NCI-H1930 (cell line): ENCODE results near the gene MCOLN1.

Experiments used
- DNase-seq, 2 experiments: peaks; one replicate each; lab custom pipeline; 2025; lab: John Stamatoyannopoulos, UW

Gene MCOLN1

GRCh38 chr19:7522072-7522922 is at the start of gene MCOLN1:
Gene MCOLN1 (plus strand): TSS chr19:7522624. CDS start chr19:7522751, 127 bp downstream.
- DNase-seq: peak; percentile 87 to 95

- no peak for DNase-seq
Observed at GRCh38 chr19:7475665-7476064, 46.8 kb upstream of the MCOLN1 start.

- no peak for DNase-seq
Observed at GRCh38 chr19:7476241-7476640, 46.2 kb upstream of the MCOLN1 start.

- DNase-seq: no peak
Observed at GRCh38 chr19:7476777-7477494, 45.5 kb upstream of the MCOLN1 start.

- DNase-seq: no peak
Observed at GRCh38 chr19:7477758-7478157, 44.7 kb upstream of the MCOLN1 start.

- DNase-seq: no peak
Observed at GRCh38 chr19:7478173-7478842, 44.1 kb upstream of the MCOLN1 start.

- no peak for DNase-seq
Observed at GRCh38 chr19:7478843-7479227, 43.6 kb upstream of the MCOLN1 start.

GRCh38 chr19:7480222-7480969 is 42.0 kb upstream of the MCOLN1 start:
- no peak for DNase-seq

- no peak for DNase-seq
Observed at GRCh38 chr19:7480970-7481255, 41.5 kb upstream of the MCOLN1 start.

- DNase-seq: no peak
Observed at GRCh38 chr19:7482584-7483439, 39.6 kb upstream of the MCOLN1 start.

- DNase-seq: no peak
Observed at GRCh38 chr19:7483720-7484201, 38.7 kb upstream of the MCOLN1 start.

- DNase-seq: no peak
Observed at GRCh38 chr19:7486923-7487322, 35.5 kb upstream of the MCOLN1 start.

- DNase-seq: peak; percentile 87 to 91
Observed at GRCh38 chr19:7488736-7489353, 33.6 kb upstream of the MCOLN1 start, which contains the start of gene PEX11G. Gene PEX11G (minus strand): TSS chr19:7489035. CDS start chr19:7489010, 25 bp downstream.

GRCh38 chr19:7489609-7490044 is 32.8 kb upstream of the MCOLN1 start:
- DNase-seq: no peak

GRCh38 chr19:7492142-7492541 is 30.3 kb upstream of the MCOLN1 start:
- no peak for DNase-seq

GRCh38 chr19:7492558-7492957 is 29.9 kb upstream of the MCOLN1 start:
- DNase-seq: no peak

GRCh38 chr19:7494416-7495098 is 27.9 kb upstream of the MCOLN1 start:
- no peak for DNase-seq

GRCh38 chr19:7497292-7497691 is 25.1 kb upstream of the MCOLN1 start:
- DNase-seq: no peak

GRCh38 chr19:7500811-7501450 is 21.5 kb upstream of the MCOLN1 start:
- DNase-seq: peak; percentile 74 to 85
